Ishikawa (cell line): ENCODE results near the gene IMPG2.

Source experiments
- CEBPB ChIP-seq: IDR thresholded peaks from 2 replicates; pipeline ENCODE4 v1.6.1; 2012
- CREB1 ChIP-seq: IDR thresholded peaks from 2 replicates; pipeline ENCODE4 v1.6.1; 2012; ENCODE audit warnings: low read depth
- EP300 ChIP-seq: IDR thresholded peaks from 2 replicates; pipeline ENCODE4 v1.6.1; 2012; ENCODE audit warnings: borderline replicate concordance
- FOXM1 ChIP-seq: IDR thresholded peaks from 2 replicates; pipeline ENCODE4 v1.6.1; 2012; ENCODE audit warnings: low read depth, borderline replicate concordance
- NFIC ChIP-seq: IDR thresholded peaks from 2 replicates; pipeline ENCODE4 v1.6.1; 2012
- YY1 ChIP-seq: IDR thresholded peaks from 2 replicates; pipeline ENCODE4 v1.6.1; 2012; ENCODE audit warnings: low read depth

GRCh38 chr3:101204246-101204645, 116.1 kb downstream of the IMPG2 start:
- TF ChIP-seq CEBPB, result no peak
- TF ChIP-seq NFIC, result no peak
- TF ChIP-seq CREB1, result no peak
- TF ChIP-seq YY1, result no peak
- TF ChIP-seq FOXM1, result no peak
- no peak for TF ChIP-seq EP300
